Activated effector memory CD4-positive, alpha-beta T cell treated with anti-CD3 and anti-CD28 coated beads, Interleukin-2, amount 50 U/mL, for 16 hours (primary cell): Measurements from ENCODE around the gene BAIAP2.

Experiments
- DNase-seq: peaks from one replicate; pipeline ENCODE4 v3.0.0-alpha.2; 2020

BAIAP2 gene

GRCh38 chr17:81039854-81040758 lies 5.2 kb downstream of the BAIAP2 start:
- DNase-seq: no peak

- DNase-seq: no peak
These were observed 5.9 kb downstream of the BAIAP2 start for GRCh38 chr17:81040791-81041337.

GRCh38 chr17:81042606-81043005 lies 7.7 kb downstream of the BAIAP2 start:
- DNase-seq: no peak

GRCh38 chr17:81043319-81043724 lies 8.4 kb downstream of the BAIAP2 start:
- no peak for DNase-seq

GRCh38 chr17:81043725-81044427 lies 8.9 kb downstream of the BAIAP2 start:
- no peak for DNase-seq

GRCh38 chr17:81044428-81044763 lies 9.4 kb downstream of the BAIAP2 start:
- no peak for DNase-seq

- no peak for DNase-seq
These were observed 10.0 kb downstream of the BAIAP2 start for GRCh38 chr17:81044764-81045589.

- DNase-seq: no peak
These were observed 10.7 kb downstream of the BAIAP2 start for GRCh38 chr17:81045590-81046095.

- DNase-seq: no peak
These were observed 11.3 kb downstream of the BAIAP2 start for GRCh38 chr17:81046132-81046769.

- DNase-seq: no peak
These were observed 11.9 kb downstream of the BAIAP2 start for GRCh38 chr17:81046770-81047359.

- no peak for DNase-seq
These were observed 13.9 kb downstream of the BAIAP2 start for GRCh38 chr17:81048827-81049371.

- no peak for DNase-seq
These were observed 14.5 kb downstream of the BAIAP2 start for GRCh38 chr17:81049372-81049911.

GRCh38 chr17:81049973-81050551 lies 15.1 kb downstream of the BAIAP2 start:
- DNase-seq: no peak

- DNase-seq: no peak
These were observed 16.0 kb downstream of the BAIAP2 start for GRCh38 chr17:81050645-81051625.

GRCh38 chr17:81052199-81052997 lies 17.4 kb downstream of the BAIAP2 start:
- no peak for DNase-seq

- no peak for DNase-seq
These were observed 18.4 kb downstream of the BAIAP2 start for GRCh38 chr17:81053041-81053970.

GRCh38 chr17:81054308-81054707 lies 19.4 kb downstream of the BAIAP2 start:
- DNase-seq: no peak
